GM08714 (cell line): ENCODE measurements around the gene CNTNAP2.

Experiments used
- H3K4me3 ChIP-seq: fragments of 200-500 bp; sonication (Bioruptor generic); 2 replicates; pipeline ENCODE4 v1.5.1; 2014; ENCODE audit warnings: mild to moderate bottlenecking, low read length, inconsistent platforms
- ZNF274 ChIP-seq: IDR thresholded peaks from 2 replicates; pipeline ENCODE4 v1.6.1; 2012; ENCODE audit warnings: mild to moderate bottlenecking, low read depth, low read length

CNTNAP2 gene

GRCh38 chr7:146116521-146117222 lies at the start of gene CNTNAP2:
Gene CNTNAP2, plus strand, starts transcription at chr7:146116801. Its CDS starts 76 bp downstream, at chr7:146116877.
- H3K4me3 ChIP-seq, result peak within 1 kb of the TSS; percentile 26; the same call in 1 of the 2 replicates
- TF ChIP-seq ZNF274, result no peak

- TF ChIP-seq ZNF274, result no peak
- H3K4me3 ChIP-seq, result no peak overlapping the region
Measured at GRCh38 chr7:146067880-146068279, 48.7 kb upstream of the CNTNAP2 start.

- TF ChIP-seq ZNF274, result no peak
- no peak overlapping the region for H3K4me3 ChIP-seq
Measured at GRCh38 chr7:146074195-146074765, 42.3 kb upstream of the CNTNAP2 start.

- TF ChIP-seq ZNF274, result no peak
- no peak overlapping the region for H3K4me3 ChIP-seq
Measured at GRCh38 chr7:146076344-146076743, 40.3 kb upstream of the CNTNAP2 start.

- no peak overlapping the region for H3K4me3 ChIP-seq
- no peak for TF ChIP-seq ZNF274
Measured at GRCh38 chr7:146084086-146084485, 32.5 kb upstream of the CNTNAP2 start.

- H3K4me3 ChIP-seq, result no peak overlapping the region
Measured at GRCh38 chr7:146090023-146090645, 26.5 kb upstream of the CNTNAP2 start.

GRCh38 chr7:146094356-146094755 lies 22.2 kb upstream of the CNTNAP2 start:
- no peak overlapping the region for H3K4me3 ChIP-seq
- TF ChIP-seq ZNF274, result no peak

More at GRCh38 chr7:146090023-146090645, 26.5 kb upstream of the CNTNAP2 start:
- no peak for TF ChIP-seq ZNF274

GRCh38 chr7:146096994-146097393 lies 19.6 kb upstream of the CNTNAP2 start:
- no peak for TF ChIP-seq ZNF274
- H3K4me3 ChIP-seq, result no peak overlapping the region

- H3K4me3 ChIP-seq, result no peak overlapping the region
- TF ChIP-seq ZNF274, result no peak
Measured at GRCh38 chr7:146106319-146106718, 10.3 kb upstream of the CNTNAP2 start.

- no peak overlapping the region for H3K4me3 ChIP-seq
- TF ChIP-seq ZNF274, result no peak
Measured at GRCh38 chr7:146112755-146113154, 3.8 kb upstream of the CNTNAP2 start.

GRCh38 chr7:146115548-146115850 lies 1.1 kb upstream of the CNTNAP2 start:
- no peak for TF ChIP-seq ZNF274
- H3K4me3 ChIP-seq, result no peak overlapping the region

- TF ChIP-seq ZNF274, result no peak
- H3K4me3 ChIP-seq, result peak overlapping the region; percentile 26; the same call in 1 of the 2 replicates
Measured at GRCh38 chr7:146115851-146116520, 615 bp upstream of the CNTNAP2 start.

- no peak overlapping the region for H3K4me3 ChIP-seq
- no peak for TF ChIP-seq ZNF274
Measured at GRCh38 chr7:146117576-146117975, 975 bp downstream of the CNTNAP2 start.

- TF ChIP-seq ZNF274, result no peak
- no peak overlapping the region for H3K4me3 ChIP-seq
Measured at GRCh38 chr7:146119002-146119401, 2.4 kb downstream of the CNTNAP2 start.

GRCh38 chr7:146123715-146124114 lies 7.1 kb downstream of the CNTNAP2 start:
- H3K4me3 ChIP-seq, result no peak overlapping the region
- no peak for TF ChIP-seq ZNF274
